Measurements from ENCODE around the gene ASTN2. TPM values are rescaled to one million over a fixed set of nuclear protein-coding genes. Genes with fewer than 3 reads are reported as not detected.

The ASTN2 gene
- total and polyA plus RNA-seq, 4 donors: 0.57 to 2.9 (median 1.4) TPM

DNA sequence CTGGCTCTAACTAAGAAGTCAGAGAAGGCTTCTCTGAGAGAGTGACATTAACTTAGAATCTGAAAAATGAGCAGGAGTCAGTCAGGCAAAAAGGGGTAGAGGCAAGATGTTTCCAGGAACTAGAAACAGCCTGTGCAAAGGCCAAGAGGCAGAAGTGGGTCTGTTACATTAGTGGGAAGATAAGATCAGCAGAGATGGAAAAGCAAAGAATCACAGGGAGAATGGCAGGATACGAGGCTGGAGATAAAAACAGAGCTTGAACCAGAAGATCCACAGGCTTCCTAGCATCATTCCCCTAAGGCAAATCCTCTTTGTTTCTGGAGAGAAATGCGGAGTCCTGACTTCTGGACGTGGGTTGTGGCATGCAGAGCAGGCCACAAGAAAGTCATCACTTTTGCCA, 27.4 kb downstream of the ASTN2 start (continued):
- TF ChIP-seq, protein P1, sequence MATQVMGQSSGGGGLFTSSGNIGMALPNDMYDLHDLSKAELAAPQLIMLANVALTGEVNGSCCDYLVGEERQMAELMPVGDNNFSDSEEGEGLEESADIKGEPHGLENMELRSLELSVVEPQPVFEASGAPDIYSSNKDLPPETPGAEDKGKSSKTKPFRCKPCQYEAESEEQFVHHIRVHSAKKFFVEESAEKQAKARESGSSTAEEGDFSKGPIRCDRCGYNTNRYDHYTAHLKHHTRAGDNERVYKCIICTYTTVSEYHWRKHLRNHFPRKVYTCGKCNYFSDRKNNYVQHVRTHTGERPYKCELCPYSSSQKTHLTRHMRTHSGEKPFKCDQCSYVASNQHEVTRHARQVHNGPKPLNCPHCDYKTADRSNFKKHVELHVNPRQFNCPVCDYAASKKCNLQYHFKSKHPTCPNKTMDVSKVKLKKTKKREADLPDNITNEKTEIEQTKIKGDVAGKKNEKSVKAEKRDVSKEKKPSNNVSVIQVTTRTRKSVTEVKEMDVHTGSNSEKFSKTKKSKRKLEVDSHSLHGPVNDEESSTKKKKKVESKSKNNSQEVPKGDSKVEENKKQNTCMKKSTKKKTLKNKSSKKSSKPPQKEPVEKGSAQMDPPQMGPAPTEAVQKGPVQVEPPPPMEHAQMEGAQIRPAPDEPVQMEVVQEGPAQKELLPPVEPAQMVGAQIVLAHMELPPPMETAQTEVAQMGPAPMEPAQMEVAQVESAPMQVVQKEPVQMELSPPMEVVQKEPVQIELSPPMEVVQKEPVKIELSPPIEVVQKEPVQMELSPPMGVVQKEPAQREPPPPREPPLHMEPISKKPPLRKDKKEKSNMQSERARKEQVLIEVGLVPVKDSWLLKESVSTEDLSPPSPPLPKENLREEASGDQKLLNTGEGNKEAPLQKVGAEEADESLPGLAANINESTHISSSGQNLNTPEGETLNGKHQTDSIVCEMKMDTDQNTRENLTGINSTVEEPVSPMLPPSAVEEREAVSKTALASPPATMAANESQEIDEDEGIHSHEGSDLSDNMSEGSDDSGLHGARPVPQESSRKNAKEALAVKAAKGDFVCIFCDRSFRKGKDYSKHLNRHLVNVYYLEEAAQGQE (IDR thresholded peaks at IDR 0.05): no peak
- TF ChIP-seq GABPA (IDR thresholded peaks at IDR 0.05 in 1 of 2, conservative IDR thresholded peaks at IDR 0.05 in 1 of 2): no peak
- no peak for TF ChIP-seq FOXA1 (IDR thresholded peaks at IDR 0.05)

GRCh38 chr9:117379341-117379740, 35.5 kb downstream of the ASTN2 start:
- Histone ChIP-seq H3K9ac (ENCODE audit: low read depth in 1 of 2, low read length in 2 of 2) (no peak overlapping the region), H3K36me3 (ENCODE audit: control insufficient read depth in 4 of 4, insufficient read depth in 3 of 4, low read depth in 1 of 4, low read length in 3 of 4) (no peaks in the 10 kb centered on the region), H3K4me1 (ENCODE audit: control insufficient read depth in 4 of 4, insufficient read depth in 4 of 4, low read length in 3 of 4) (no peaks in the 10 kb centered on the region), H3K4me3 (ENCODE audit: low read depth in 1 of 3, low read length in 3 of 3) (no peak overlapping the region), H3K27ac (ENCODE audit: low read depth in 1 of 2, low read length in 2 of 2) (no peak overlapping the region), H3K27me3 (ENCODE audit: control insufficient read depth in 4 of 4, insufficient read depth in 4 of 4, low read length in 3 of 4) (no peaks in the 10 kb centered on the region), H3K9me3 (ENCODE audit: control insufficient read depth in 4 of 4, low read length in 3 of 4) (no peaks in the 10 kb centered on the region)
- no peak for TF ChIP-seq FOXA1 (IDR thresholded peaks at IDR 0.05)
- no peak for TF ChIP-seq NR2F2 (IDR thresholded peaks at IDR 0.05)
- TF ChIP-seq EGR1 (IDR thresholded peaks at IDR 0.05; ENCODE audit: low read depth in 2 of 2): no peak
- TF ChIP-seq GABPA (IDR thresholded peaks at IDR 0.05 in 1 of 2, conservative IDR thresholded peaks at IDR 0.05 in 1 of 2): no peak
- DNase-seq (ENCODE audit: low spot score): no peak
- WGBS: 57% methylated on average over 2 of the region's 2 CpGs

GRCh38 chr9:117377046-117377445, 37.8 kb downstream of the ASTN2 start:
- Histone ChIP-seq H3K27ac (ENCODE audit: low read depth in 1 of 2, low read length in 2 of 2) (no peak overlapping the region), H3K4me1 (ENCODE audit: control insufficient read depth in 4 of 4, insufficient read depth in 4 of 4, low read length in 3 of 4) (no peaks in the 10 kb centered on the region), H3K4me3 (ENCODE audit: low read depth in 1 of 3, low read length in 3 of 3) (no peak overlapping the region), H3K27me3 (ENCODE audit: control insufficient read depth in 4 of 4, insufficient read depth in 4 of 4, low read length in 3 of 4) (no peaks in the 10 kb centered on the region), H3K9ac (ENCODE audit: low read depth in 1 of 2, low read length in 2 of 2) (no peak overlapping the region), H3K36me3 (ENCODE audit: control insufficient read depth in 4 of 4, insufficient read depth in 3 of 4, low read depth in 1 of 4, low read length in 3 of 4) (no peaks in the 10 kb centered on the region), H3K9me3 (ENCODE audit: control insufficient read depth in 4 of 4, low read length in 3 of 4) (no peaks in the 10 kb centered on the region)
- no peak for TF ChIP-seq NR2F2 (IDR thresholded peaks at IDR 0.05)
- TF ChIP-seq, protein P2, sequence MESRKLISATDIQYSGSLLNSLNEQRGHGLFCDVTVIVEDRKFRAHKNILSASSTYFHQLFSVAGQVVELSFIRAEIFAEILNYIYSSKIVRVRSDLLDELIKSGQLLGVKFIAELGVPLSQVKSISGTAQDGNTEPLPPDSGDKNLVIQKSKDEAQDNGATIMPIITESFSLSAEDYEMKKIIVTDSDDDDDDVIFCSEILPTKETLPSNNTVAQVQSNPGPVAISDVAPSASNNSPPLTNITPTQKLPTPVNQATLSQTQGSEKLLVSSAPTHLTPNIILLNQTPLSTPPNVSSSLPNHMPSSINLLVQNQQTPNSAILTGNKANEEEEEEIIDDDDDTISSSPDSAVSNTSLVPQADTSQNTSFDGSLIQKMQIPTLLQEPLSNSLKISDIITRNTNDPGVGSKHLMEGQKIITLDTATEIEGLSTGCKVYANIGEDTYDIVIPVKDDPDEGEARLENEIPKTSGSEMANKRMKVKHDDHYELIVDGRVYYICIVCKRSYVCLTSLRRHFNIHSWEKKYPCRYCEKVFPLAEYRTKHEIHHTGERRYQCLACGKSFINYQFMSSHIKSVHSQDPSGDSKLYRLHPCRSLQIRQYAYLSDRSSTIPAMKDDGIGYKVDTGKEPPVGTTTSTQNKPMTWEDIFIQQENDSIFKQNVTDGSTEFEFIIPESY (IDR thresholded peaks at IDR 0.05): no peak
- TF ChIP-seq, protein P1 (IDR thresholded peaks at IDR 0.05): no peak
- TF ChIP-seq HNF4A (conservative IDR thresholded peaks at IDR 0.05): no peak
- TF ChIP-seq YY1 (IDR thresholded peaks at IDR 0.05): no peak
- DNase-seq (ENCODE audit: low spot score): no peak
- WGBS: 71% methylated on average over 5 of the region's 5 CpGs

Data from liver (tissue), 9 donors.